ENCODE results near the gene MLST8. TPM values are rescaled to one million over a fixed set of nuclear protein-coding genes. Genes with fewer than 3 reads are reported as not detected.

The MLST8 gene
- total RNA-seq, 1 experiment from 2014 or later, result 58.7 TPM

- CTCF ChIA-PET, result no interaction called here
Observed at GRCh38 chr16:2167068-2167638, 38.1 kb upstream of the MLST8 start.

More at GRCh38 chr16:2167068-2167638, 38.1 kb upstream of the MLST8 start:
- no peak for DNase-seq (ENCODE audit: low read depth, low spot score)
- no peak for ATAC-seq
- peaks cover 56% of the 10 kb centered on the region for H3K79me2 ChIP-seq (ENCODE audit: insufficient read depth, low read length)
- no TSS peak for BruUV-seq (replicated peaks)
- ChIA-PET POLR2A (interaction anchor here (2.7 kb wide), 1 partner anchor 12 kb away, joined by 14 read pairs; the partner anchor contains the start of gene TRAF7), RAD21 (ENCODE audit: low non-redundant PET in 1 of 2, low total read pairs in 2 of 2, uncharacterized antibody in 2 of 2, unreplicated experiment in 2 of 2) (interaction anchor here in 1 of 2 experiments (0.5 kb wide), 1 partner anchor 56 kb away, joined by 3 read pairs; no protein-coding TSS in a partner anchor)
- no peaks in the 10 kb centered on the region for H3K9me3 ChIP-seq (ENCODE audit: control insufficient read depth in 1 of 2, insufficient read depth in 1 of 2, low read depth in 1 of 2, low read length in 2 of 2)
- H2AFZ ChIP-seq (ENCODE audit: low read depth, low read length, poor library complexity, severe bottlenecking), result no peak overlapping the region
- peaks cover 14 to 19% of the 10 kb centered on the region in 2 experiments for H3K4me1 ChIP-seq (ENCODE audit: control insufficient read depth in 1 of 2, insufficient read depth in 2 of 2, low read length in 2 of 2)
- no peak overlapping the region for H3K9ac ChIP-seq (ENCODE audit: low read length)
- H3K36me3 ChIP-seq (ENCODE audit: control insufficient read depth in 1 of 2, insufficient read depth in 2 of 2, low read length in 2 of 2), result peaks cover 7 to 37% of the 10 kb centered on the region in 2 experiments; a peak in 3 of 4 replicates
- no peak overlapping the region for H3K4me3 ChIP-seq (replicated peaks in 1 of 2; ENCODE audit: low read depth in 1 of 2, low read length in 2 of 2)
- intact Hi-C loops (cut with micrococcal nuclease), result no loop called here
- H3K4me2 ChIP-seq (ENCODE audit: low read length), result no peak overlapping the region
- no peaks in the 10 kb centered on the region for H3K9me2 ChIP-seq (ENCODE audit: insufficient read depth)
- no peak overlapping the region; the same call in 1 of the 2 replicates for H3K27ac ChIP-seq (ENCODE audit: low read depth, low read length)
- TF ChIP-seq MAX (IDR thresholded peaks at IDR 0.05) (no peak), ZBTB33 (IDR thresholded peaks at IDR 0.05; ENCODE audit: extremely low read depth, insufficient replicate concordance, low read length) (no peak), RAD21 (IDR thresholded peaks at IDR 0.05; ENCODE audit: low read depth) (no peak), REST (IDR thresholded peaks at IDR 0.05; ENCODE audit: low read depth) (no peak), CBX3 (IDR thresholded peaks at IDR 0.05; ENCODE audit: low read depth) (no peak), FOSL1 (IDR thresholded peaks at IDR 0.05; ENCODE audit: low read depth) (no peak), YY1 (IDR thresholded peaks at IDR 0.05; ENCODE audit: extremely low read depth, insufficient replicate concordance, low read depth, low read length) (no peak), POLR2AphosphoS5 (IDR thresholded peaks at IDR 0.05; ENCODE audit: low read depth, low read length) (no peak), CEBPB (IDR thresholded peaks at IDR 0.05; ENCODE audit: low read depth) (no peak), SRF (IDR thresholded peaks at IDR 0.05; ENCODE audit: low read depth) (no peak), EZH2 (IDR thresholded peaks at IDR 0.05) (no peak), SIN3A (IDR thresholded peaks at IDR 0.05; ENCODE audit: low read depth) (no peak), POLR2A (IDR thresholded peaks at IDR 0.05; ENCODE audit: borderline replicate concordance, extremely low read depth, insufficient read depth, insufficient read length) (no peak)
- no peaks in the 10 kb centered on the region for H4K20me1 ChIP-seq (ENCODE audit: insufficient read depth)
- no peaks in the 10 kb centered on the region for H3K27me3 ChIP-seq (ENCODE audit: insufficient read depth, low read length)
